ENCODE results near the gene HS3ST2. TPM values are rescaled to one million over a fixed set of nuclear protein-coding genes. Genes with fewer than 3 reads are reported as not detected.

Gene HS3ST2
- total RNA-seq, 1 donor from 2014 or later: 1.0 TPM

GRCh38 chr16:22900863-22901262 lies 86.9 kb downstream of the HS3ST2 start:
- FAIRE-seq: no peak
- no peaks in the 10 kb centered on the region for H3K9me3 Mint-ChIP-seq (ENCODE audit: unreplicated experiment)
- no peak overlapping the region for H3K27ac Mint-ChIP-seq (ENCODE audit: unreplicated experiment)

GRCh38 chr16:22901563-22901962 lies 87.6 kb downstream of the HS3ST2 start:
- Mint-ChIP-seq H3K27ac (ENCODE audit: unreplicated experiment) (no peak overlapping the region), H3K4me1 (ENCODE audit: low read depth, unreplicated experiment) (peaks cover 7% of the 10 kb centered on the region), H3K36me3 (ENCODE audit: low read depth, unreplicated experiment) (no peaks in the 10 kb centered on the region), H3K4me3 (ENCODE audit: unreplicated experiment) (no peak overlapping the region), H3K9me3 (ENCODE audit: unreplicated experiment) (no peaks in the 10 kb centered on the region), H3K27me3 (ENCODE audit: low read depth, unreplicated experiment) (peaks cover 10% of the 10 kb centered on the region)
- Histone ChIP-seq H3K27ac (ENCODE audit: low read depth, low read length) (no peak overlapping the region), H3K4me1 (ENCODE audit: insufficient read depth, low read length) (no peaks in the 10 kb centered on the region), H3K27me3 (ENCODE audit: insufficient read depth, low read length) (peaks cover 3% of the 10 kb centered on the region), H3K4me2 (ENCODE audit: low read length) (no peak overlapping the region), H3K36me3 (ENCODE audit: insufficient read depth, low read length) (no peaks in the 10 kb centered on the region), H3K79me2 (ENCODE audit: insufficient read depth, low read length) (no peaks in the 10 kb centered on the region), H3K9ac (ENCODE audit: low read length) (no peak overlapping the region), H4K20me1 (ENCODE audit: insufficient read depth, low read length) (no peaks in the 10 kb centered on the region), H3K4me3 (ENCODE audit: insufficient read depth, low read depth, low read length) (no peak overlapping the region), H2AFZ (ENCODE audit: low read depth, low read length) (no peak overlapping the region), H3K9me3 (ENCODE audit: insufficient read depth, low read depth, low read length) (no peaks in the 10 kb centered on the region)
- FAIRE-seq (no peak), DNase-seq (ENCODE audit: low read depth) (no peak)
- TF ChIP-seq CTCF (IDR thresholded peaks at IDR 0.05; ENCODE audit: insufficient read depth, low read depth, low read length): no peak
- no peak for TF ChIP-seq EZH2 (IDR thresholded peaks at IDR 0.05; ENCODE audit: insufficient read depth, low read length)

More at GRCh38 chr16:22900863-22901262, 86.9 kb downstream of the HS3ST2 start:
- Mint-ChIP-seq H3K4me3 (ENCODE audit: unreplicated experiment) (no peak overlapping the region), H3K27me3 (ENCODE audit: low read depth, unreplicated experiment) (peaks cover 10% of the 10 kb centered on the region), H3K4me1 (ENCODE audit: low read depth, unreplicated experiment) (peaks cover 7% of the 10 kb centered on the region), H3K36me3 (ENCODE audit: low read depth, unreplicated experiment) (no peaks in the 10 kb centered on the region)
- H3K27me3 ChIP-seq (ENCODE audit: insufficient read depth, low read length): peaks cover 3% of the 10 kb centered on the region
- no peak overlapping the region for H3K4me2 ChIP-seq (ENCODE audit: low read length)
- TF ChIP-seq CTCF (IDR thresholded peaks at IDR 0.05; ENCODE audit: insufficient read depth, low read depth, low read length) (no peak), EZH2 (IDR thresholded peaks at IDR 0.05; ENCODE audit: insufficient read depth, low read length) (no peak)
- H3K79me2 ChIP-seq (ENCODE audit: insufficient read depth, low read length): no peaks in the 10 kb centered on the region
- DNase-seq (ENCODE audit: low read depth): no peak
- H2AFZ ChIP-seq (ENCODE audit: low read depth, low read length): no peak overlapping the region
- no peaks in the 10 kb centered on the region for H3K9me3 ChIP-seq (ENCODE audit: insufficient read depth, low read depth, low read length)
- no peaks in the 10 kb centered on the region for H4K20me1 ChIP-seq (ENCODE audit: insufficient read depth, low read length)
- no peak overlapping the region for H3K9ac ChIP-seq (ENCODE audit: low read length)
- no peak overlapping the region for H3K4me3 ChIP-seq (ENCODE audit: insufficient read depth, low read depth, low read length)
- H3K4me1 ChIP-seq (ENCODE audit: insufficient read depth, low read length): no peaks in the 10 kb centered on the region
- no peak overlapping the region for H3K27ac ChIP-seq (ENCODE audit: low read depth, low read length)
- no peaks in the 10 kb centered on the region for H3K36me3 ChIP-seq (ENCODE audit: insufficient read depth, low read length)

GRCh38 chr16:22903716-22904115 lies 89.8 kb downstream of the HS3ST2 start:
- Mint-ChIP-seq H3K27me3 (ENCODE audit: low read depth, unreplicated experiment) (peaks cover 15% of the 10 kb centered on the region), H3K36me3 (ENCODE audit: low read depth, unreplicated experiment) (no peaks in the 10 kb centered on the region), H3K4me1 (ENCODE audit: low read depth, unreplicated experiment) (peaks cover 7% of the 10 kb centered on the region), H3K27ac (ENCODE audit: unreplicated experiment) (no peak overlapping the region), H3K9me3 (ENCODE audit: unreplicated experiment) (no peaks in the 10 kb centered on the region), H3K4me3 (ENCODE audit: unreplicated experiment) (no peak overlapping the region)
- H3K4me2 ChIP-seq (ENCODE audit: low read length): no peak overlapping the region
- no peaks in the 10 kb centered on the region for H3K36me3 ChIP-seq (ENCODE audit: insufficient read depth, low read length)
- H3K27ac ChIP-seq (ENCODE audit: low read depth, low read length): no peak overlapping the region
- DNase-seq (ENCODE audit: low read depth) (no peak), FAIRE-seq (no peak)
- H2AFZ ChIP-seq (ENCODE audit: low read depth, low read length): no peak overlapping the region
- TF ChIP-seq CTCF (IDR thresholded peaks at IDR 0.05; ENCODE audit: insufficient read depth, low read depth, low read length): no peak
- H3K9ac ChIP-seq (ENCODE audit: low read length): no peak overlapping the region
- H3K4me3 ChIP-seq (ENCODE audit: insufficient read depth, low read depth, low read length): no peak overlapping the region
- no peaks in the 10 kb centered on the region for H4K20me1 ChIP-seq (ENCODE audit: insufficient read depth, low read length)
- H3K27me3 ChIP-seq (ENCODE audit: insufficient read depth, low read length): peaks cover 3% of the 10 kb centered on the region
- no peaks in the 10 kb centered on the region for H3K4me1 ChIP-seq (ENCODE audit: insufficient read depth, low read length)
- no peaks in the 10 kb centered on the region for H3K9me3 ChIP-seq (ENCODE audit: insufficient read depth, low read depth, low read length)
- no peaks in the 10 kb centered on the region for H3K79me2 ChIP-seq (ENCODE audit: insufficient read depth, low read length)
